ENCODE data around the gene LIPE. TPM values are rescaled to one million over a fixed set of nuclear protein-coding genes. Genes with fewer than 3 reads are reported as not detected.

LIPE gene
- total RNA-seq, 1 donor from 2014 or later = 3.2 TPM

- DNase-seq (no peak), ATAC-seq (no peak)
- Histone ChIP-seq H3K36me3 (peaks cover 28% of the 10 kb centered on the region), H3K4me1 (no peaks in the 10 kb centered on the region), H3K4me3 (no peak overlapping the region), H3K27me3 (ENCODE audit: low read depth) (no peaks in the 10 kb centered on the region), H3K27ac (no peak overlapping the region), H3K9me3 (no peaks in the 10 kb centered on the region)
- TF ChIP-seq, protein P1, sequence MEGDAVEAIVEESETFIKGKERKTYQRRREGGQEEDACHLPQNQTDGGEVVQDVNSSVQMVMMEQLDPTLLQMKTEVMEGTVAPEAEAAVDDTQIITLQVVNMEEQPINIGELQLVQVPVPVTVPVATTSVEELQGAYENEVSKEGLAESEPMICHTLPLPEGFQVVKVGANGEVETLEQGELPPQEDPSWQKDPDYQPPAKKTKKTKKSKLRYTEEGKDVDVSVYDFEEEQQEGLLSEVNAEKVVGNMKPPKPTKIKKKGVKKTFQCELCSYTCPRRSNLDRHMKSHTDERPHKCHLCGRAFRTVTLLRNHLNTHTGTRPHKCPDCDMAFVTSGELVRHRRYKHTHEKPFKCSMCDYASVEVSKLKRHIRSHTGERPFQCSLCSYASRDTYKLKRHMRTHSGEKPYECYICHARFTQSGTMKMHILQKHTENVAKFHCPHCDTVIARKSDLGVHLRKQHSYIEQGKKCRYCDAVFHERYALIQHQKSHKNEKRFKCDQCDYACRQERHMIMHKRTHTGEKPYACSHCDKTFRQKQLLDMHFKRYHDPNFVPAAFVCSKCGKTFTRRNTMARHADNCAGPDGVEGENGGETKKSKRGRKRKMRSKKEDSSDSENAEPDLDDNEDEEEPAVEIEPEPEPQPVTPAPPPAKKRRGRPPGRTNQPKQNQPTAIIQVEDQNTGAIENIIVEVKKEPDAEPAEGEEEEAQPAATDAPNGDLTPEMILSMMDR (IDR thresholded peaks at IDR 0.05) = no peak
- intact Hi-C loops (cut with DNase I) = no loop called here
These were observed 64.8 kb downstream of the LIPE start for GRCh38 chr19:42362342-42362741.

DNA sequence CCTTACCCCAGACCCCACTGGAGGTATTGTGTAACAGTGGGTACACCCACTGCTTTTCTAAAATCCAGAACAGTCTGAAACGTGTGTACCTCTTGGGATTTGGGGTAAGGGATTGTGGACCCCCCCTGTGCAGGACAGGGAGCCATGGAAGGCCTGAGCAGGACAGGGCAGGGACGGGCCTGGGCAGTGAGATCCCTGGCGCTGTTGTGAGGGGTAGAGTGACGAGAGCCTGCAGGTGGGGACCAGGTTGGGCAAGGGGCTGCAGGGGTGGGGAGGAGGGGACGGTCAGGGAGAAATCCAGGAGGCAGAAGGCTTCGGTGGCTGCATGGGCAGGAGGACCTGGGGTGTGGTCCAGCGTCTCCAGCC is 65.7 kb downstream of the LIPE start:
- peaks cover 37% of the 10 kb centered on the region for H3K36me3 ChIP-seq
- intact Hi-C loops (cut with DNase I) = no loop called here
- no peak overlapping the region for H3K4me3 ChIP-seq
- H3K4me1 ChIP-seq = no peaks in the 10 kb centered on the region
- H3K27me3 ChIP-seq (ENCODE audit: low read depth) = no peaks in the 10 kb centered on the region
- no peak overlapping the region for H3K27ac ChIP-seq
- H3K9me3 ChIP-seq = no peaks in the 10 kb centered on the region
- TF ChIP-seq, protein P1 (IDR thresholded peaks at IDR 0.05) = no peak
- ATAC-seq = no peak
- DNase-seq = no peak

DNA sequence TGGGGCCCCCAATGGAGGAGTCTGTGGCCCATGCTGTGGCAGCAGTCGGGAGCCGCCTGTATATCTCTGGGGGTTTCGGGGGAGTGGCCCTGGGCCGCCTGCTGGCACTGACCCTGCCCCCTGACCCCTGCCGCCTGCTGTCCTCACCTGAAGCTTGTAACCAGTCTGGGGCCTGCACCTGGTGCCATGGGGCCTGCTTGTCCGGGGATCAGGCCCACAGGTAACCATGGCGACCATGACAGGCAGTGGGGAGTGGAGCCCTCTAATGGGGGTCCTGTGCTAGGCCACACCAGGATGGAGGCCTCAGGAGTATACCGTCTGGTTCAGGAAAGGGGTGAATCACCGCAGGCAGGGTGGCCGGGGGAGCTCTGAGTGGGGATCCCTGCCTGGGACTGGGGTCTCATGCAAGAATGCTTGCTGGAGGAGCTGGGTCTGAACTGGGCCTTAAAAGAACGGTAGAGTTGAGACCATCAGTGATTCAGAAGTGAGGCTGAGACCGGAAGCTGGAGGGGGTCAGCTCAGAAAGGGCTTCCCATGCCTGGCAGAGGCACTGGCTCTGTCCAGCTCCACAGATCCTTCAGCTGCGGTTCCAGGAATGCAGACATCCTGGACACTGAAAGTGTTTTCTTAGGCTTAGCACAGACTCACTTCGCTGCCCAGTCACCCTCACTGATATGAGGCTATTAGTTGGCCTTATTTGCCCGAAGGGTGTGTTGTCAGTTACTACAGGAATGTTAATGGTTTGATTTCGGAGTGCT is 66.2 kb downstream of the LIPE start:
- Histone ChIP-seq H3K4me3 (no peak overlapping the region), H3K9me3 (no peaks in the 10 kb centered on the region), H3K27ac (no peak overlapping the region), H3K4me1 (no peaks in the 10 kb centered on the region), H3K36me3 (peaks cover 42% of the 10 kb centered on the region), H3K27me3 (ENCODE audit: low read depth) (no peaks in the 10 kb centered on the region)
- intact Hi-C loops (cut with DNase I) = no loop called here
- DNase-seq (no peak), ATAC-seq (no peak)
- TF ChIP-seq, protein P1 (IDR thresholded peaks at IDR 0.05) = no peak

GRCh38 chr19:42357290-42357689 is 69.9 kb downstream of the LIPE start:
- intact Hi-C loops (cut with DNase I) = no loop called here
- H3K9me3 ChIP-seq = no peaks in the 10 kb centered on the region
- H3K4me1 ChIP-seq = no peaks in the 10 kb centered on the region
- TF ChIP-seq, protein P1 (IDR thresholded peaks at IDR 0.05) = no peak
- H3K27me3 ChIP-seq (ENCODE audit: low read depth) = no peaks in the 10 kb centered on the region
- H3K4me3 ChIP-seq = no peak overlapping the region
- no peak overlapping the region for H3K27ac ChIP-seq
- H3K36me3 ChIP-seq = peaks cover 65% of the 10 kb centered on the region
- DNase-seq (no peak), ATAC-seq (no peak)

GRCh38 chr19:42356686-42357085 is 70.5 kb downstream of the LIPE start:
- no peak overlapping the region for H3K27ac ChIP-seq
- peaks cover 67% of the 10 kb centered on the region for H3K36me3 ChIP-seq
- no peaks in the 10 kb centered on the region for H3K4me1 ChIP-seq
- ATAC-seq = no peak
- DNase-seq = no peak
- TF ChIP-seq, protein P1 (IDR thresholded peaks at IDR 0.05) = no peak
- intact Hi-C loops (cut with DNase I) = no loop called here
- no peaks in the 10 kb centered on the region for H3K27me3 ChIP-seq (ENCODE audit: low read depth)
- H3K4me3 ChIP-seq = no peak overlapping the region
- no peaks in the 10 kb centered on the region for H3K9me3 ChIP-seq
